K562 (cell line): Measurements from ENCODE around the gene FAM53C. TPM values are rescaled to one million over a fixed set of nuclear protein-coding genes. Genes with fewer than 3 reads are reported as not detected.

Experiments used
- CTCFL ChIP-seq: IDR thresholded peaks from 2 replicates; pipeline ENCODE4 v1.6.1; 2011; ENCODE audit warnings: borderline replicate concordance, low read depth, mild to moderate bottlenecking, moderate library complexity, low read length; ENCODE audit not compliant: insufficient read depth, poor library complexity, severe bottlenecking
- DMBX1 ChIP-seq: fragments of 250-450 bp; sonication (Bioruptor Pico); IDR thresholded peaks from 2 replicates; pipeline ENCODE4 v1.8.0; 2022; ENCODE audit warnings: inconsistent platforms, mild to moderate bottlenecking, moderate library complexity, borderline replicate concordance
- ETS2 ChIP-seq: IDR thresholded peaks from 2 replicates; pipeline ENCODE4 v1.6.1; 2016; ENCODE audit warnings: borderline replicate concordance, missing genetic modification characterization, mild to moderate bottlenecking, moderate library complexity, missing compliant biosample characterization; ENCODE audit not compliant: poor library complexity, severe bottlenecking
- FOXA3 ChIP-seq, 2 experiments: fragments of 450-650 bp in 1 of 2; sonication (generic) in 1 of 2; formaldehyde crosslinking; IDR thresholded peaks in 1 of 2; conservative IDR thresholded peaks in 1 of 2; 2 replicates each; pipeline versions ENCODE4 v1.4.0 to v1.8.0; 2020 to 2022; ENCODE audit warnings: mild to moderate bottlenecking in 2 of 2, missing genetic modification reagents in 1 of 2
- FOXK2 ChIP-seq, 2 experiments: fragments of 450-650 bp; IDR thresholded peaks in 1 of 2; conservative IDR thresholded peaks in 1 of 2; 2 replicates each; pipeline ENCODE4 v1.6.1; 2016; ENCODE audit warnings: low read depth in 2 of 2, mild to moderate bottlenecking in 1 of 2
- HDAC3 ChIP-seq: fragments of 450-650 bp; IDR thresholded peaks from 2 replicates; pipeline ENCODE4 v1.6.1; 2018; ENCODE audit warnings: borderline replicate concordance, mild to moderate bottlenecking, moderate library complexity; ENCODE audit not compliant: partially characterized antibody
- HEY1 ChIP-seq: fragments of 250-450 bp; sonication (Bioruptor Pico); IDR thresholded peaks from 2 replicates; pipeline ENCODE4 v1.5.0; 2020; ENCODE audit warnings: mild to moderate bottlenecking, moderate library complexity, borderline replicate concordance
- HLTF ChIP-seq: fragments of 450-650 bp; IDR thresholded peaks from 2 replicates; pipeline ENCODE4 v1.6.1; 2016
- JUND ChIP-seq, 2 experiments: IDR thresholded peaks; 2 replicates in 1 of 2; 3 replicates in 1 of 2; pipeline ENCODE4 v1.6.1; 2011; ENCODE audit warnings: borderline replicate concordance in 2 of 2, low read depth in 2 of 2, low read length in 2 of 2, improper control_type of control experiment in 1 of 2, missing biosample characterization in 1 of 2, missing genetic modification characterization in 1 of 2, missing genetic modification reagents in 1 of 2
- MXI1 ChIP-seq: IDR thresholded peaks from 2 replicates; pipeline ENCODE4 v1.6.1; 2011; ENCODE audit warnings: low read depth, mild to moderate bottlenecking, improper control_type of control experiment, low read length
- NR2C2 ChIP-seq, 2 experiments: fragments of 200-800 bp in 1 of 2; sonication (Bioruptor generic) in 1 of 2; sonication (generic) in 1 of 2; formaldehyde crosslinking in 1 of 2; IDR thresholded peaks; 2 replicates each; pipeline versions ENCODE4 v1.6.1 to v1.8.0; 2016 to 2022; ENCODE audit warnings: mild to moderate bottlenecking in 1 of 2, missing compliant biosample characterization in 1 of 2, missing genetic modification characterization in 1 of 2, missing genetic modification reagents in 1 of 2
- POLR2AphosphoS2 ChIP-seq: IDR thresholded peaks from 2 replicates; pipeline ENCODE4 v1.6.1; 2012; ENCODE audit warnings: low read length, improper control_type of control experiment
- POLR3A ChIP-seq: IDR thresholded peaks from 2 replicates; pipeline ENCODE4 v1.6.1; 2011; ENCODE audit warnings: borderline replicate concordance, mild to moderate bottlenecking, moderate library complexity; ENCODE audit not compliant: insufficient read length, insufficient read depth; ENCODE audit errors: extremely low read depth
- ZBTB12 ChIP-seq: fragments of 250-450 bp; sonication (Bioruptor Pico); IDR thresholded peaks from 2 replicates; pipeline ENCODE4 v1.4.0; 2020
- ZBTB33 ChIP-seq: sonication (generic); formaldehyde crosslinking; IDR thresholded peaks from 2 replicates; pipeline ENCODE4 v1.8.1; 2023; ENCODE audit warnings: mild to moderate bottlenecking, missing genetic modification reagents
- ZBTB8A ChIP-seq: fragments of 450-650 bp; IDR thresholded peaks from 2 replicates; pipeline ENCODE4 v1.6.1; 2018; ENCODE audit warnings: mild to moderate bottlenecking, moderate library complexity; ENCODE audit not compliant: partially characterized antibody
- ZFP30 ChIP-seq: fragments of 250-450 bp; sonication (Bioruptor Pico); IDR thresholded peaks from 2 replicates; pipeline ENCODE4 v1.8.0; 2022; ENCODE audit warnings: moderate library complexity, mild to moderate bottlenecking, inconsistent platforms, borderline replicate concordance
- ZNF197 ChIP-seq: fragments of 200-800 bp; sonication (Bioruptor generic); IDR thresholded peaks from 2 replicates; pipeline ENCODE4 v1.6.1; 2016; ENCODE audit warnings: low read depth, missing genetic modification characterization, missing compliant biosample characterization
- ZNF780A ChIP-seq: fragments of 250-450 bp; sonication (Bioruptor Pico); IDR thresholded peaks from 2 replicates; pipeline ENCODE4 v1.5.0; 2021; ENCODE audit warnings: mild to moderate bottlenecking
- ZSCAN29 ChIP-seq: fragments of 450-650 bp; IDR thresholded peaks from 2 replicates; pipeline ENCODE4 v1.6.1; 2017
- polyA plus RNA-seq, 8 experiments: library from polyadenylated mRNA; depleted of rRNA in 4 of 8; stranded (reverse) in 5 of 8; unstranded in 3 of 8; fragments of >200 nt; fragmentation: Nextera tagmentation in 2 of 8; fragmentation: Illumina TruSeq in 1 of 8; extraction: Ambion mirVana in 2 of 8; extraction: Trizol in 1 of 8; gene quantifications; 2 replicates each; pipeline versions ENCODE4 v1.2.1 to v1.2.3, GENCODE V29; 2011 to 2014; ENCODE audit warnings: inconsistent platforms in 1 of 8, missing spikeins in 1 of 8
- total RNA-seq, 7 experiments: library from RNA; depleted of rRNA in 6 of 7; stranded (reverse); fragments of >200 nt in 6 of 7; fragmentation: Illumina TruSeq in 2 of 7; extraction: Trizol in 2 of 7; gene quantifications; 2 replicates each; pipeline versions ENCODE4 v1.2.1 to v1.2.3, GENCODE V29; 2011 to 2021; ENCODE audit warnings: low replicate concordance in 1 of 7

The FAM53C gene
- total and polyA plus RNA-seq, 9 of the 15 experiments (the other 6 are each of a cell fraction or from before 2014, with no cell fraction given), result 9.7 to 38.5 (median 25.2) TPM

GRCh38 chr5:138336952-138337684, 948 bp upstream of the FAM53C start (continued):
- peak; percentile 66 for TF ChIP-seq HDAC3
- TF ChIP-seq JUND (IDR thresholded peaks at IDR 0.05; ENCODE audit: borderline replicate concordance, low read depth, low read length), result peak; percentile 95
- TF ChIP-seq JUND (tag; IDR thresholded peaks at IDR 0.05; ENCODE audit: borderline replicate concordance, low read depth, low read length), result peak; percentile 98
- TF ChIP-seq ETS2 (tag), result no peak
- no peak for TF ChIP-seq ZBTB33 (CRISPR knock-in tag)
- TF ChIP-seq FOXA3 (CRISPR knock-in tag; conservative IDR thresholded peaks at IDR 0.05 in 1 of 2, IDR thresholded peaks at IDR 0.05 in 1 of 2), result no peak
- TF ChIP-seq ZBTB12, result peak; percentile 97
- no peak for TF ChIP-seq ZSCAN29
- TF ChIP-seq HEY1 (CRISPR knock-in tag), result peak; percentile 42; the same call in 1 of the 2 replicates
- no peak for TF ChIP-seq CTCFL
- TF ChIP-seq NR2C2 (CRISPR knock-in tag; IDR thresholded peaks at IDR 0.05), result no peak
- TF ChIP-seq NR2C2 (tag; IDR thresholded peaks at IDR 0.05), result no peak; the same call in 1 of the 2 replicates
- TF ChIP-seq POLR2AphosphoS2, result no peak
- TF ChIP-seq DMBX1 (CRISPR knock-in tag), result no peak
- no peak for TF ChIP-seq ZNF197 (CRISPR knock-in tag)
- TF ChIP-seq ZFP30 (CRISPR knock-in tag), result no peak
- no peak for TF ChIP-seq MXI1
- no peak for TF ChIP-seq FOXK2 (conservative IDR thresholded peaks at IDR 0.05 in 1 of 2, IDR thresholded peaks at IDR 0.05 in 1 of 2; ENCODE audit: low read depth in 2 of 2)
- TF ChIP-seq ZBTB8A, result no peak
- TF ChIP-seq ZNF780A (CRISPR knock-in tag), result no peak
- no peak for TF ChIP-seq POLR3A
- no peak for TF ChIP-seq HLTF
